Thoracic aorta (tissue), 2 donors: ENCODE results near the gene LYL1. TPM values are rescaled to one million over a fixed set of nuclear protein-coding genes. Genes with fewer than 3 reads are reported as not detected.

Source experiments
- ATAC-seq: fragments of 150-250 bp; one replicate; pipeline ENCODE4 v1.8.0; 2017; ENCODE audit warnings: low read depth; ENCODE audit not compliant: insufficient number of reproducible peaks, low FRiP score
- DNase-seq: peaks from one replicate; pipeline ENCODE4 v3.0.0-alpha.2; 2020; ENCODE audit warnings: low spot score
- H3K27ac ChIP-seq, 2 donors: fragments of 200-600 bp; sonication (generic); 1 replicate in 1 of 2; 2 replicates in 1 of 2; pipeline ENCODE4 v1.5.1; 2016; ENCODE audit warnings: mild to moderate bottlenecking in 2 of 2, moderate library complexity in 2 of 2
- H3K27me3 ChIP-seq: fragments of 200-600 bp; sonication (generic); replicated peaks from 2 replicates; pipeline ENCODE4 v1.6.0; 2016; ENCODE audit warnings: mild to moderate bottlenecking; ENCODE audit not compliant: insufficient read depth
- H3K36me3 ChIP-seq: fragments of 200-600 bp; sonication (generic); one replicate; pipeline ENCODE4 v1.5.1; 2016
- H3K4me1 ChIP-seq, 2 donors: fragments of 200-600 bp; sonication (generic); 1 replicate in 1 of 2; 2 replicates in 1 of 2; pipeline versions ENCODE4 v1.5.1 to v1.6.0; 2016; ENCODE audit warnings: low read depth in 2 of 2, mild to moderate bottlenecking in 1 of 2; ENCODE audit not compliant: control insufficient read depth in 1 of 2
- H3K4me3 ChIP-seq: fragments of 200-600 bp; sonication (generic); 2 replicates; pipeline ENCODE4 v1.5.1; 2016; ENCODE audit warnings: mild to moderate bottlenecking
- H3K9me3 ChIP-seq: fragments of 200-600 bp; sonication (generic); 2 replicates; pipeline ENCODE4 v1.5.1; 2016
- CTCF ChIP-seq: fragments of 200-600 bp; sonication (generic); IDR thresholded peaks from one replicate; pipeline ENCODE4 v1.5.1; 2019; ENCODE audit warnings: antibody characterized with exemption
- total RNA-seq, 2 donors: library from RNA; depleted of rRNA; stranded (reverse); fragments of >200 nt; gene quantifications; one replicate each; pipeline versions ENCODE4 v1.1.0 to v1.2.3, GENCODE V29; 2016

Gene LYL1
- total RNA-seq, 2 donors from 2014 or later, result 10.6 to 36.1 TPM

- Histone ChIP-seq H3K4me1 (peaks cover 86 to 99% of the 10 kb centered on the region in 2 donors), H3K4me3 (peak overlapping the region; percentile 33), H3K27ac (peak overlapping the region; percentile 99 to 100), H3K9me3 (no peaks in the 10 kb centered on the region), H3K36me3 (no peaks in the 10 kb centered on the region), H3K27me3 (no peaks in the 10 kb centered on the region)
- ATAC-seq, result no peak
- TF ChIP-seq CTCF, result no peak
- DNase-seq, result no peak
Measured at GRCh38 chr19:13063461-13064091, 39.1 kb downstream of the LYL1 start.

GRCh38 chr19:13062317-13062716, 40.3 kb downstream of the LYL1 start:
- H3K36me3 ChIP-seq, result no peaks in the 10 kb centered on the region
- DNase-seq (no peak), ATAC-seq (no peak)
- no peak overlapping the region for H3K4me3 ChIP-seq
- H3K27me3 ChIP-seq, result no peaks in the 10 kb centered on the region
- peaks cover 89 to 99% of the 10 kb centered on the region in 2 donors for H3K4me1 ChIP-seq
- TF ChIP-seq CTCF, result no peak
- H3K9me3 ChIP-seq, result no peaks in the 10 kb centered on the region
- peak overlapping the region; percentile 99 to 100 for H3K27ac ChIP-seq

GRCh38 chr19:13060964-13061927, 41.4 kb downstream of the LYL1 start:
- H3K4me3 ChIP-seq, result peak overlapping the region; percentile 76
- H3K27me3 ChIP-seq, result no peaks in the 10 kb centered on the region
- H3K36me3 ChIP-seq, result no peaks in the 10 kb centered on the region
- peak; percentile 26 for ATAC-seq
- TF ChIP-seq CTCF, result peak; percentile 93
- H3K27ac ChIP-seq, result peak overlapping the region; percentile 99 to 100
- H3K4me1 ChIP-seq, result peaks cover 89 to 99% of the 10 kb centered on the region in 2 donors
- H3K9me3 ChIP-seq, result no peaks in the 10 kb centered on the region
- DNase-seq, result no peak

DNA sequence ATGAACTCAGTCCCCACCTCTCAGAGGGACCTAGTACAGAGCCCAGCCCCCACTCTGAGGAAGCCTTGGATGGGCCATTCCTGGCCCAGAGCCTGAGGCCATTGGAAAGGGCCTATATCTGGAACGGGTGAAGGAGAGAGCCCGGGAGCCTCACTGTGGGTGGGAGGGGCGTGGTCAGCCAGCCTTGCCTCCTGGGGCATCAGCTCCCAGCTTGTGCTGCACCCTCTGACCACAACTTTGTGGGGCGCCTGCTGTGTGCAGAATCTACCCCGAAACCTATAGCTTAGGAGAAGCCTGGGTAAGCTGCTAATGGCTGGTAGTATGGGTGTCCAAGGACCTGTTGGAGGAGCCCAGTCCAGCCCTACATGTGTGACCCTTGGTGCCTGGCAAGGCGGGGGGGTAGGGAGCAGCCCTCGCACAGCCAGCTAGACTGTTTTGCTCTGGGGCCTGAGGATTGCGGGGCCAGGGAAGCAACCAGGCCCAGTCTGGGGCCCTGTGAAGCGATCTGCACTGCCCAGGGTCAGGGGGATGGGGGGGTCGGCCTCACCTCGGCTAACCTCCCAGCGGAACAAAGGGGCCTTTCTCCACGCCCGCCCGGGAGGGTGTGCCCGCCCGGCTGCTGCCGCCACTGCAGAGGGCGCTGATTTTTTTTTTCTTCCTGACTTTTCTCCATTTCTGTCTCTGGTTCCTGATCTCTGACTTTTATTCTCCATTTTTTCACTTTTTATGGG, 42.3 kb downstream of the LYL1 start:
- no peak for DNase-seq
- no peak for TF ChIP-seq CTCF
- H3K9me3 ChIP-seq, result no peaks in the 10 kb centered on the region
- ATAC-seq, result no peak
- H3K27ac ChIP-seq, result peak overlapping the region; percentile 99 to 100
- no peaks in the 10 kb centered on the region for H3K36me3 ChIP-seq
- peaks cover 90 to 99% of the 10 kb centered on the region in 2 donors for H3K4me1 ChIP-seq
- no peaks in the 10 kb centered on the region for H3K27me3 ChIP-seq
- H3K4me3 ChIP-seq, result peak overlapping the region; percentile 76
